Fibroblast of lung (primary cell): ENCODE measurements around the gene IL4I1. TPM values are rescaled to one million over a fixed set of nuclear protein-coding genes. Genes with fewer than 3 reads are reported as not detected.
"Not testable (repeated sequence)": the region's sequence is repeated elsewhere in the genome, so short reads cannot be mapped to it uniquely, and the experiment has no call there.

Experiments
- DNase-seq, 2 donors: peaks; one replicate each; pipeline versions ENCODE4 v3.0.0 to v3.0.0-alpha.2; 2010; ENCODE audit warnings: low read depth in 2 of 2
- H2AFZ ChIP-seq: 2 replicates; pipeline ENCODE4 v1.5.1; 2012; ENCODE audit warnings: low read length, control low read depth, inconsistent platforms
- H3K27ac ChIP-seq: 2 replicates; pipeline ENCODE4 v1.5.1; 2011; ENCODE audit warnings: low read length, control low read depth; ENCODE audit not compliant: insufficient read depth
- H3K27me3 ChIP-seq: 2 replicates; pipeline ENCODE4 v1.5.1; 2011; ENCODE audit warnings: mild to moderate bottlenecking, low read length; ENCODE audit not compliant: control insufficient read depth, insufficient read depth
- H3K36me3 ChIP-seq: 2 replicates; pipeline ENCODE4 v1.5.1; 2011; ENCODE audit warnings: low read length; ENCODE audit not compliant: control insufficient read depth, insufficient read depth
- H3K4me1 ChIP-seq: 2 replicates; pipeline ENCODE4 v1.5.1; 2011; ENCODE audit warnings: low read length; ENCODE audit not compliant: control insufficient read depth, insufficient read depth; ENCODE audit errors: extremely low read depth
- H3K4me2 ChIP-seq: 2 replicates; pipeline ENCODE4 v1.5.1; 2011; ENCODE audit warnings: low read length, control low read depth; ENCODE audit not compliant: insufficient read depth; ENCODE audit errors: extremely low read depth
- H3K4me3 ChIP-seq, 4 experiments: fragments of 200-600 bp in 1 of 4; sonication (generic) in 1 of 4; replicated peaks in 1 of 4; 2 replicates each; pipeline ENCODE4 v1.5.1; 2011 to 2016; ENCODE audit warnings: low read length in 4 of 4, low read depth in 3 of 4, mild to moderate bottlenecking in 3 of 4, control low read depth in 2 of 4, inconsistent platforms in 1 of 4, mixed read lengths in 1 of 4; ENCODE audit not compliant: insufficient read depth in 1 of 4; ENCODE audit errors: control extremely low read depth in 1 of 4
- H3K79me2 ChIP-seq: 2 replicates; pipeline ENCODE4 v1.5.1; 2012; ENCODE audit warnings: mild to moderate bottlenecking, low read length, inconsistent platforms; ENCODE audit not compliant: control insufficient read depth, insufficient read depth
- H3K9ac ChIP-seq: 2 replicates; pipeline ENCODE4 v1.5.1; 2011; ENCODE audit warnings: mild to moderate bottlenecking, low read length, control low read depth; ENCODE audit not compliant: insufficient read depth
- H3K9me3 ChIP-seq: 2 replicates; pipeline ENCODE4 v1.5.1; 2012; ENCODE audit warnings: low read depth, low read length; ENCODE audit not compliant: control insufficient read depth, insufficient read depth
- H4K20me1 ChIP-seq: 2 replicates; pipeline ENCODE4 v1.5.1; 2011; ENCODE audit warnings: low read length; ENCODE audit not compliant: control insufficient read depth, insufficient read depth; ENCODE audit errors: extremely low read depth
- EZH2 ChIP-seq: IDR thresholded peaks from 2 replicates; pipeline ENCODE4 v1.5.1; 2012; ENCODE audit warnings: low read length, control low read depth, mild to moderate bottlenecking; ENCODE audit errors: missing control alignments
- polyA minus RNA-seq: library from RNA; depleted of rRNA, polyadenylated mRNA; stranded (reverse); fragments of >200 nt; gene quantifications from 2 replicates; pipeline ENCODE4 v1.2.3, GENCODE V29; 2011; ENCODE audit warnings: low replicate concordance
- polyA plus RNA-seq, 2 donors: library from polyadenylated mRNA; depleted of rRNA in 1 of 2; stranded (reverse) in 1 of 2; unstranded in 1 of 2; fragments of >200 nt; gene quantifications; 2 replicates each; pipeline ENCODE4 v1.2.1, GENCODE V29; 2011 to 2012; ENCODE audit warnings: missing spikeins in 1 of 2
- total RNA-seq: library from RNA; depleted of rRNA; stranded (reverse); fragments of >200 nt; gene quantifications from 2 replicates; pipeline ENCODE4 v1.2.1, GENCODE V29; 2014
- TF ChIP-seq, protein P1 (sequence below), 2 donors: IDR thresholded peaks in 1 of 2; conservative IDR thresholded peaks in 1 of 2; 1 replicate in 1 of 2; 2 replicates in 1 of 2; pipeline ENCODE4 v1.5.1; 2011 to 2012; ENCODE audit warnings: low read length in 2 of 2, control low read depth in 1 of 2, inconsistent platforms in 1 of 2, low read depth in 1 of 2, mild to moderate bottlenecking in 1 of 2

The IL4I1 gene, protein sequence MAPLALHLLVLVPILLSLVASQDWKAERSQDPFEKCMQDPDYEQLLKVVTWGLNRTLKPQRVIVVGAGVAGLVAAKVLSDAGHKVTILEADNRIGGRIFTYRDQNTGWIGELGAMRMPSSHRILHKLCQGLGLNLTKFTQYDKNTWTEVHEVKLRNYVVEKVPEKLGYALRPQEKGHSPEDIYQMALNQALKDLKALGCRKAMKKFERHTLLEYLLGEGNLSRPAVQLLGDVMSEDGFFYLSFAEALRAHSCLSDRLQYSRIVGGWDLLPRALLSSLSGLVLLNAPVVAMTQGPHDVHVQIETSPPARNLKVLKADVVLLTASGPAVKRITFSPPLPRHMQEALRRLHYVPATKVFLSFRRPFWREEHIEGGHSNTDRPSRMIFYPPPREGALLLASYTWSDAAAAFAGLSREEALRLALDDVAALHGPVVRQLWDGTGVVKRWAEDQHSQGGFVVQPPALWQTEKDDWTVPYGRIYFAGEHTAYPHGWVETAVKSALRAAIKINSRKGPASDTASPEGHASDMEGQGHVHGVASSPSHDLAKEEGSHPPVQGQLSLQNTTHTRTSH
- 1.2 and 1.5 TPM in 2 replicates for total RNA-seq
- polyA plus RNA-seq = 0.09 and 0.21 TPM in 2 replicates
- polyA plus RNA-seq (2012) = 0.52 and 0.58 TPM in 2 replicates
- 0.79 TPM in 1 of 2 replicates, not detected in the other for polyA minus RNA-seq

DNA sequence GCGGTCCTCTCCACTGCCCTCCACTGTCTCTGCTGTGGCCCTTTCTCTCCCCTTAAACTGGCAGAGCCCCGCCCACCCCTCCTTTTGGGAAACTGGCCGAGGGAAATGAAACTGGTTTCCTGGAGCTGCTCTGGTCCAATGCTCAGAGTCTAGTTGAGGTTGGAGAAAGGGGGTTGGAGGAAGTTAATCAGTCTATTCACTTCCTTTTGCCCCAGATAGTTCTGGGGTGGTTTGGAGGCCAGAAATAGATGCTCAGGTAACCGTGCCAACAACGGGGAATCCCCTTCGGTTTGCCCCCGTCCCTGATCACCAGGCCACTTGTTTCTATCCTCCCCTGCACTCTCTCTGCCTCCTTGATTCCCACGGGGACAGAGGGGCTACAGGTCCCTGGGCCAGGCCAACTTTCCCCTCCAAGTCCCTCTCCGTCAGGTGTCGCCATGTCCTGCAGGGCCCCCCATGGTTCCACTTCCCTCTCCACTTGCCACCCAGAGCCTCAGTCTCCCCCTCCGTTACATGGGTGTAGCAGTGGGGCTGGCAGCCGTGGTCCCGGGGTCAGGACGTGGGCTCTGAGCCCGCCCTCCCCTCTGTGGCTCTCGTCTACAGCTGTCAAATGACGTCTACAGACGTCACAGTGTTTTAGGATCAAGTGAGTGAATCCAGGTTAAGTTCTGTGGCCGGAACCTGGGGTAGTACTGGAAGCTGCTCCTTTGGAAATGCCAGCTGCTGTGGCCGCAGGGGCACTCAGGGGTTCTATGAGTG lies at the start of gene IL4I1:
TSS of gene IL4I1 (minus strand) at position 25 of the 759 bp plus-strand sequence. CDS start 727 bp downstream, outside the sequence.
- Histone ChIP-seq H3K4me1 (peaks cover 4% of the 10 kb centered on the region), H3K4me2 (peak within 1 kb of the TSS; percentile 5), H3K9ac (no peak within 1 kb of the TSS), H2AFZ (no peak within 1 kb of the TSS), H3K27me3 (no peaks in the 10 kb centered on the region), H3K27ac (no peak within 1 kb of the TSS), H3K9me3 (no peaks in the 10 kb centered on the region), H4K20me1 (no peaks in the 10 kb centered on the region), H3K4me3 (no peak within 1 kb of the TSS), H3K79me2 (no peaks in the 10 kb centered on the region), H3K36me3 (no peaks in the 10 kb centered on the region)
- no peak for TF ChIP-seq EZH2
- TF ChIP-seq, protein P1, sequence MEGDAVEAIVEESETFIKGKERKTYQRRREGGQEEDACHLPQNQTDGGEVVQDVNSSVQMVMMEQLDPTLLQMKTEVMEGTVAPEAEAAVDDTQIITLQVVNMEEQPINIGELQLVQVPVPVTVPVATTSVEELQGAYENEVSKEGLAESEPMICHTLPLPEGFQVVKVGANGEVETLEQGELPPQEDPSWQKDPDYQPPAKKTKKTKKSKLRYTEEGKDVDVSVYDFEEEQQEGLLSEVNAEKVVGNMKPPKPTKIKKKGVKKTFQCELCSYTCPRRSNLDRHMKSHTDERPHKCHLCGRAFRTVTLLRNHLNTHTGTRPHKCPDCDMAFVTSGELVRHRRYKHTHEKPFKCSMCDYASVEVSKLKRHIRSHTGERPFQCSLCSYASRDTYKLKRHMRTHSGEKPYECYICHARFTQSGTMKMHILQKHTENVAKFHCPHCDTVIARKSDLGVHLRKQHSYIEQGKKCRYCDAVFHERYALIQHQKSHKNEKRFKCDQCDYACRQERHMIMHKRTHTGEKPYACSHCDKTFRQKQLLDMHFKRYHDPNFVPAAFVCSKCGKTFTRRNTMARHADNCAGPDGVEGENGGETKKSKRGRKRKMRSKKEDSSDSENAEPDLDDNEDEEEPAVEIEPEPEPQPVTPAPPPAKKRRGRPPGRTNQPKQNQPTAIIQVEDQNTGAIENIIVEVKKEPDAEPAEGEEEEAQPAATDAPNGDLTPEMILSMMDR (conservative IDR thresholded peaks at IDR 0.05 in 1 of 2, IDR thresholded peaks at IDR 0.05 in 1 of 2; ENCODE audit: low read depth in 1 of 2, low read length in 2 of 2) = no peak
- peak in 1 of 2 donors; percentile 20 for DNase-seq

DNA sequence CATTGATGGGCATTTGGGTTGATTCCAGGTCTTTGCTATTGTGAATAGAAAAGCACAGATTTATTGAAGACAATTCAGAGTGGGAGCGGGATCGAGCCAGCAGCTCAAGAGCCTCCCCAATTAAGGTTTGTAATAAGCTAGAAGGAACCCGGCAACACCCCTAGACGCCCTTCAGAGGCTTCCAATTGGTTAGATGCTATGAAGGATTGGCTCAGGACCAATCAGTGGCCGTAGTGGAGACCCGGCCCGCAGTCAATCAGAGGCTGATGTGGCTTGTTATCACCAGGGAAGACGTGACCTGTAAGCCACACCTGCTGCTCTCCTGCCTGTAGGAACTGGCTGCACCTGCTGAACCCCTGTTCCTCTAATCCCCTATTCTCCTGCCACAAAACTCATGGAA lies 49.7 kb upstream of the IL4I1 start:
- Histone ChIP-seq H3K4me1 (no peaks in the 10 kb centered on the region), H3K36me3 (no peaks in the 10 kb centered on the region), H3K4me3 (no peak overlapping the region), H3K4me2 (no peak overlapping the region), H3K9ac (no peak overlapping the region), H2AFZ (no peak overlapping the region), H3K27me3 (no peaks in the 10 kb centered on the region), H3K79me2 (no peaks in the 10 kb centered on the region), H3K9me3 (no peaks in the 10 kb centered on the region), H3K27ac (no peak overlapping the region), H4K20me1 (no peaks in the 10 kb centered on the region)
- no peak for DNase-seq
- TF ChIP-seq, protein P1 (conservative IDR thresholded peaks at IDR 0.05 in 1 of 2, IDR thresholded peaks at IDR 0.05 in 1 of 2; ENCODE audit: low read depth in 1 of 2, low read length in 2 of 2) = no peak
- TF ChIP-seq EZH2 = no peak

DNA sequence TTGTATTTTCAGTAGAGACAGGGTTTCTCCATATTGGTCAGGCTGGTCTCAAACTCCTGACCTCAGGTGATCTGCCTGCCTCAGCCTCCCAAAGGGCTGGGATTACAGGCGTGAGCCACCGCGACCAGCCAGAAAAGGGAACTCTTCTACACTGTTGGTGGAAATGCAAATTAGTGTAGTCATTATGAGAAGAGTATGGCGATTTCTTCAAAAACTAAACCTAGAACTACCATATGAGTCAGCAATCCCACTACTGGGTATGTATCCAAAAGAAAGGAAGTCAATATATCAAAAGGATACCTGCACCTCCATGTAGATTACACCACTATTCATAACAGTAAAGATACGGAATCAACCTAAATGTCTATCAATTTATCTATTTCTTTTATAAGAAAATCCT lies 47.9 kb upstream of the IL4I1 start:
- not testable (repeated sequence) for H3K4me3 ChIP-seq, H3K4me2 ChIP-seq, DNase-seq, H3K27me3 ChIP-seq, H3K36me3 ChIP-seq, H3K27ac ChIP-seq, H2AFZ ChIP-seq, H3K4me1 ChIP-seq, H3K9me3 ChIP-seq, H3K79me2 ChIP-seq, H3K9ac ChIP-seq, H4K20me1 ChIP-seq
